ENCODE data around the gene HDGFL1. TPM values are rescaled to one million over a fixed set of nuclear protein-coding genes. Genes with fewer than 3 reads are reported as not detected.

The HDGFL1 gene
- polyA plus RNA-seq, 2 of the 4 experiments (the other 2 are of a cell fraction): not detected

DNA sequence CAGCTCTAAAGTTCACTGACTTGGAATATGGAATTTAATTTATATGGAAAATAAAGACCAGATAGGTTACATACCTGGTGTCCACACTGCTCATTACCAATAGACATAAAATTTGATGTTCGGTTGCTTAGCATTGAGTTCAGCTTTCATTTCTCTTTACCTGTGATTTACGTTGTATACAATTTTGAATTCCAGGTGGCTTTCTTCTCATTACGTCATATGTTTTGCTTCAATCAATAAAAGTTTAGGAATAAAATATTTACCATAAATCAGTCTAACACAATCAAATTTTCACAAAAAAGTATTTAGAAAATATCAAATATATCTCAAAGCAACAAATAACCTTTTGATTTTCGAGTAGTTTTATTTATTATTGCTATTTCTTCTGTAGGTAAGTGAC is 40.8 kb downstream of the HDGFL1 start:
- no peak for FAIRE-seq
- CTCF ChIA-PET: interaction anchor here (0.6 kb wide), 1 partner anchor 160 kb away, joined by 3 read pairs; no protein-coding TSS in a partner anchor
- H3K4me2 ChIP-seq: no peak overlapping the region

DNA sequence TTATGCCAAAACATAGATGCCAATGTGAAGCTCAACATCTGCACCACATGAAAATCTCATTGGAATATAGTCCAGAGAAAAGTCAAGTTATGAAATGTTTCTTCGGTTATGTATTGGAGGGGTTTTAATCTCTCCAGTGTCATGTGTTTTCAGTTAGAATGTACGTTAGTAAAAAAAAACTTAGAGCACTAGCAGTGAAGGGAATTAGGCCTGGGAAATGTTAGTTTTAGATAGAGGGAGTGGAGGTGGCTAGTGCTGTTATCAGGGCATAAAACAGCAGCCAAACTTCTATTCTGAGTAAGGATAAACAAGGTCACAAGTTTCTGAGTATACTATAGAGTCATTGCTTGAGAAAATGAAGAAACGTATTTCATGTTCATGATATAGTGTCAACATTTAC is 42.9 kb downstream of the HDGFL1 start:
- H3K4me3 ChIP-seq: no peak overlapping the region
- no peak overlapping the region for H3K4me2 ChIP-seq
- DNase-seq (ENCODE audit: low read depth in 1 of 2, low spot score in 1 of 2) (no peak), ATAC-seq (no peak), FAIRE-seq (no peak)
- 0 out of 3 replicates have a peak, but pooled peaks cover 3% of the 10 kb centered on the region for H3K9me3 ChIP-seq
- ChIA-PET CTCF (no interaction called here), POLR2A (no interaction called here)
- no peak overlapping the region for H3K27ac ChIP-seq
- 42% methylated on average over 3 of the region's 3 CpGs for WGBS (ENCODE audit: missing lambda C conversion rate)
- H3K4me1 ChIP-seq: no peaks in the 10 kb centered on the region
- TF ChIP-seq POLR2A (IDR thresholded peaks at IDR 0.05; ENCODE audit: low read length) (no peak), HOXB5 (CRISPR knock-in tag; IDR thresholded peaks at IDR 0.05) (no peak), TP53 (CRISPR knock-in tag; IDR thresholded peaks at IDR 0.05) (no peak)
- TF ChIP-seq, protein P1, sequence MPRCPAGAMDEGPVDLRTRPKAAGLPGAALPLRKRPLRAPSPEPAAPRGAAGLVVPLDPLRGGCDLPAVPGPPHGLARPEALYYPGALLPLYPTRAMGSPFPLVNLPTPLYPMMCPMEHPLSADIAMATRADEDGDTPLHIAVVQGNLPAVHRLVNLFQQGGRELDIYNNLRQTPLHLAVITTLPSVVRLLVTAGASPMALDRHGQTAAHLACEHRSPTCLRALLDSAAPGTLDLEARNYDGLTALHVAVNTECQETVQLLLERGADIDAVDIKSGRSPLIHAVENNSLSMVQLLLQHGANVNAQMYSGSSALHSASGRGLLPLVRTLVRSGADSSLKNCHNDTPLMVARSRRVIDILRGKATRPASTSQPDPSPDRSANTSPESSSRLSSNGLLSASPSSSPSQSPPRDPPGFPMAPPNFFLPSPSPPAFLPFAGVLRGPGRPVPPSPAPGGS (IDR thresholded peaks at IDR 0.05): no peak

More for the DNA sequence above, 40.8 kb downstream of the HDGFL1 start:
- POLR2A ChIA-PET: no interaction called here
- 74% methylated on average over 4 of the region's 4 CpGs for WGBS (ENCODE audit: missing lambda C conversion rate)
- ATAC-seq (no peak), DNase-seq (ENCODE audit: low read depth in 1 of 2, low spot score in 1 of 2) (no peak)
- Histone ChIP-seq H3K4me1 (no peaks in the 10 kb centered on the region; the same call in 2 of the 3 replicates), H3K4me3 (no peak overlapping the region), H3K27ac (no peak overlapping the region), H3K9me3 (no peaks in the 10 kb centered on the region)
- TF ChIP-seq POLR2A (IDR thresholded peaks at IDR 0.05; ENCODE audit: low read length): no peak
- TF ChIP-seq TFCP2L1 (CRISPR knock-in tag; IDR thresholded peaks at IDR 0.05): no peak
- no peak for TF ChIP-seq MAZ (IDR thresholded peaks at IDR 0.05; ENCODE audit: borderline replicate concordance, low read depth, low read length)
- TF ChIP-seq SREBF2 (IDR thresholded peaks at IDR 0.05): no peak
- TF ChIP-seq FOSL2 (IDR thresholded peaks at IDR 0.05): no peak
- no peak for TF ChIP-seq FOSL2 (CRISPR knock-in tag; IDR thresholded peaks at IDR 0.05)
- TF ChIP-seq, protein P1 (IDR thresholded peaks at IDR 0.05): no peak
- TF ChIP-seq CEBPB (IDR thresholded peaks at IDR 0.05): no peak
- TF ChIP-seq, protein P2, sequence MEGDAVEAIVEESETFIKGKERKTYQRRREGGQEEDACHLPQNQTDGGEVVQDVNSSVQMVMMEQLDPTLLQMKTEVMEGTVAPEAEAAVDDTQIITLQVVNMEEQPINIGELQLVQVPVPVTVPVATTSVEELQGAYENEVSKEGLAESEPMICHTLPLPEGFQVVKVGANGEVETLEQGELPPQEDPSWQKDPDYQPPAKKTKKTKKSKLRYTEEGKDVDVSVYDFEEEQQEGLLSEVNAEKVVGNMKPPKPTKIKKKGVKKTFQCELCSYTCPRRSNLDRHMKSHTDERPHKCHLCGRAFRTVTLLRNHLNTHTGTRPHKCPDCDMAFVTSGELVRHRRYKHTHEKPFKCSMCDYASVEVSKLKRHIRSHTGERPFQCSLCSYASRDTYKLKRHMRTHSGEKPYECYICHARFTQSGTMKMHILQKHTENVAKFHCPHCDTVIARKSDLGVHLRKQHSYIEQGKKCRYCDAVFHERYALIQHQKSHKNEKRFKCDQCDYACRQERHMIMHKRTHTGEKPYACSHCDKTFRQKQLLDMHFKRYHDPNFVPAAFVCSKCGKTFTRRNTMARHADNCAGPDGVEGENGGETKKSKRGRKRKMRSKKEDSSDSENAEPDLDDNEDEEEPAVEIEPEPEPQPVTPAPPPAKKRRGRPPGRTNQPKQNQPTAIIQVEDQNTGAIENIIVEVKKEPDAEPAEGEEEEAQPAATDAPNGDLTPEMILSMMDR (IDR thresholded peaks at IDR 0.05): no peak
- no peak for TF ChIP-seq ZSCAN20 (CRISPR knock-in tag; IDR thresholded peaks at IDR 0.05)
- no peak for TF ChIP-seq RFX5 (IDR thresholded peaks at IDR 0.05)

DNA sequence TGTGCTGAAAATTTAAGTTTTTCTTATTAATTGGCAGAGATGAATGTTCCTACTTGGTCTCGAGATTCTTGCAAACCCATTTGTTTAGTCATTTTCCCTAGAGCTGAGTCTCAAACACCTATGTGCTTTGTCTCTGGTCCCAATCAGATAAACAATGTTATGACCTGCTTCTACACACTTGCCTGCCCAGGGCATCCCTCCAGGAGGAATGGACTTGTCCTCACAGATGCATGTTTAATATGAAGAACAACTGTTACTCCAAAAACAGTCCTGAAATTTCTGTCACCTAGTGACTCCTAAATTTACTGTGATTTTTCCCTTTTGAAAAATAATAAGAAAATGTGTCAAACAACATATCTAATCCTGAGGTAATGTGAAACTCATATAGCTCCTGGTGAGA is 43.7 kb downstream of the HDGFL1 start:
- no peak for FAIRE-seq
- CTCF ChIA-PET: no interaction called here

DNA sequence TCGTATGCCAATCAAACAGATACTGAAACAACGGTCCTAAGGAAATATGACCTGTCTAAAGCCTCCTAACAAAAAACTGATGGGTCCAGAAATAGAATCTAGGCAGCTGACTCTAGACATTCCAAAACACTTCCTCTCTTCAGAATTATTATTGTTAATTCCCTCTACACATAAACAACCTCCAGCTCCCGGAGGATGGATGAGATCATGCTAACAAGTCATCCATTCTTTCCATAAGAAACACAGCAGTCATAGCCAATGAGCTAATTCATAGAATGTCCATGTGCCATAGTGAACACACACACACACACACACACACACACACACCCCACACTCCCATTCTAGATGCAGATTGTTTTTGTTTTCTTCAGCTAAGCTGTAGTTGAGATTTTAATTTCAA is 44.3 kb downstream of the HDGFL1 start:
- TF ChIP-seq KDM5A (IDR thresholded peaks at IDR 0.05): no peak
- TF ChIP-seq, protein P3, sequence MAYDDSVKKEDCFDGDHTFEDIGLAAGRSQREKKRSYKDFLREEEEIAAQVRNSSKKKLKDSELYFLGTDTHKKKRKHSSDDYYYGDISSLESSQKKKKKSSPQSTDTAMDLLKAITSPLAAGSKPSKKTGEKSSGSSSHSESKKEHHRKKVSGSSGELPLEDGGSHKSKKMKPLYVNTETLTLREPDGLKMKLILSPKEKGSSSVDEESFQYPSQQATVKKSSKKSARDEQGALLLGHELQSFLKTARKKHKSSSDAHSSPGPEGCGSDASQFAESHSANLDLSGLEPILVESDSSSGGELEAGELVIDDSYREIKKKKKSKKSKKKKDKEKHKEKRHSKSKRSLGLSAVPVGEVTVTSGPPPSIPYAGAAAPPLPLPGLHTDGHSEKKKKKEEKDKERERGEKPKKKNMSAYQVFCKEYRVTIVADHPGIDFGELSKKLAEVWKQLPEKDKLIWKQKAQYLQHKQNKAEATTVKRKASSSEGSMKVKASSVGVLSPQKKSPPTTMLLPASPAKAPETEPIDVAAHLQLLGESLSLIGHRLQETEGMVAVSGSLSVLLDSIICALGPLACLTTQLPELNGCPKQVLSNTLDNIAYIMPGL (CRISPR knock-in tag; IDR thresholded peaks at IDR 0.05; ENCODE audit: borderline replicate concordance): no peak
- TF ChIP-seq RAD21 (conservative IDR thresholded peaks at IDR 0.05 in 1 of 2, IDR thresholded peaks at IDR 0.05 in 1 of 2): no peak
- no peak for TF ChIP-seq HEYL (CRISPR knock-in tag; IDR thresholded peaks at IDR 0.05)
- TF ChIP-seq, protein P4, sequence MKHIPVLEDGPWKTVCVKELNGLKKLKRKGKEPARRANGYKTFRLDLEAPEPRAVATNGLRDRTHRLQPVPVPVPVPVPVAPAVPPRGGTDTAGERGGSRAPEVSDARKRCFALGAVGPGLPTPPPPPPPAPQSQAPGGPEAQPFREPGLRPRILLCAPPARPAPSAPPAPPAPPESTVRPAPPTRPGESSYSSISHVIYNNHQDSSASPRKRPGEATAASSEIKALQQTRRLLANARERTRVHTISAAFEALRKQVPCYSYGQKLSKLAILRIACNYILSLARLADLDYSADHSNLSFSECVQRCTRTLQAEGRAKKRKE (CRISPR knock-in tag; IDR thresholded peaks at IDR 0.05; ENCODE audit: low read depth): no peak
- TF ChIP-seq KDM1A (IDR thresholded peaks at IDR 0.05; ENCODE audit: low read depth): no peak
- no peak for TF ChIP-seq GATA3 (IDR thresholded peaks at IDR 0.05; ENCODE audit: borderline replicate concordance)
- WGBS (ENCODE audit: missing lambda C conversion rate): 85% methylated on average over 3 of the region's 3 CpGs
- ATAC-seq (no peak), DNase-seq (ENCODE audit: low read depth in 1 of 2, low spot score in 1 of 2) (no peak), FAIRE-seq (no peak)
- ChIA-PET POLR2A (no interaction called here), CTCF (no interaction called here)
- no peak overlapping the region for H3K4me2 ChIP-seq
- no peak overlapping the region for H3K4me3 ChIP-seq
- no peaks in the 10 kb centered on the region for H3K4me1 ChIP-seq
- 0 out of 3 replicates have a peak, but pooled peaks cover 3% of the 10 kb centered on the region for H3K9me3 ChIP-seq
- H3K27ac ChIP-seq: no peak overlapping the region

More for the DNA sequence above, 43.7 kb downstream of the HDGFL1 start:
- POLR2A ChIA-PET: no interaction called here
- no peak overlapping the region for H3K27ac ChIP-seq
- no peak overlapping the region for H3K4me3 ChIP-seq
- 0 out of 3 replicates have a peak, but pooled peaks cover 3% of the 10 kb centered on the region for H3K9me3 ChIP-seq
- ATAC-seq (no peak), DNase-seq (ENCODE audit: low read depth in 1 of 2, low spot score in 1 of 2) (no peak)
- TF ChIP-seq CHD2 (IDR thresholded peaks at IDR 0.05; ENCODE audit: low read length, partially characterized antibody): no peak
- no peaks in the 10 kb centered on the region for H3K4me1 ChIP-seq
- 33% methylated on average over 1 of the region's 1 CpG for WGBS (ENCODE audit: missing lambda C conversion rate)
- no peak overlapping the region for H3K4me2 ChIP-seq
